HG03439 (cell line): ENCODE measurements around the gene GJC2.
"Not testable (repeated sequence)": the region's sequence is repeated elsewhere in the genome, so short reads cannot be mapped to it uniquely, and the experiment has no call there.

Experiments used
- ATAC-seq: cut with Tn5 transposase; IDR thresholded peaks from one replicate; pipeline ENCODE4 v1.9.1; 2021; ENCODE audit warnings: mild to moderate bottlenecking, moderate library complexity; ENCODE audit not compliant: unreplicated experiment

Gene GJC2

DNA sequence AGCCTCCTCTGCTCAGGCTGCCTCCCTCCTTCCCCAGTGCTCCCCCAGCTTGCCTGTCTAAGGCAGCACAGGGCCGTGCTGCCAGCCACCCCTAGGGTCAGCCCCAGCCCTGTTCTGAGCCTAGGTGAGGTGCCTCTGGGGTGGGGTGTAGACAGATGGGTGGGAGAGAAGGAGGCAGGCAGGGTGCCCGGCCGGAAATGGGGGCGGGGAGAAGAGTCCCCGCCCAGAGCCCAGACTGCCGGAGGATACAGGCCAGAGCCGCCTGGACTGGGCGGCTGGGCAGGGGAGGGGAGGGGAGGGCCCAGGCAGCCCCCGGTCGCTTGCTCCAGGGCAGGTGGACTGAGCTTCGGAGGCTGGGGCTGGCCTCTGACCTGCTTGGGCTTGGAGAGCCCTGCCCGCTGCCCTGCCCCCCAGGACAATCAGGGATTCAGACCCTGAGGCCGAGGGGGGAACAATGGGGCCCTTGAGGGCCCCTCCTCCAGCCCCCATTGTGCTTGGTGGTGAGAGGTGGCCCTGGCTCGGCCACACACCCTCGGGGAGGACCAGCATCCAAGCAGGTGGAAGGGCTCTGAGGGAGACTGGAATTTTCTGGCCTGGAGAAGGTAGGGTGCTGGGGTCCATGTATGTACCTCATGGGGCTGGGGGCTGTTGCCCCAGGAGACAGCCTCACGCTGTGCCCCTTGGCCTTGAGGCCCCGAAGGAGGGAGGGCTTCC lies at the start of gene GJC2:
TSS of gene GJC2 (plus strand) at position 525 of the 714 bp plus-strand sequence. CDS start 7,829 bp downstream, outside the sequence.
- ATAC-seq, result no peak

GRCh38 chr1:228100822-228101613 lies 48.7 kb upstream of the GJC2 start:
- no peak for ATAC-seq

DNA sequence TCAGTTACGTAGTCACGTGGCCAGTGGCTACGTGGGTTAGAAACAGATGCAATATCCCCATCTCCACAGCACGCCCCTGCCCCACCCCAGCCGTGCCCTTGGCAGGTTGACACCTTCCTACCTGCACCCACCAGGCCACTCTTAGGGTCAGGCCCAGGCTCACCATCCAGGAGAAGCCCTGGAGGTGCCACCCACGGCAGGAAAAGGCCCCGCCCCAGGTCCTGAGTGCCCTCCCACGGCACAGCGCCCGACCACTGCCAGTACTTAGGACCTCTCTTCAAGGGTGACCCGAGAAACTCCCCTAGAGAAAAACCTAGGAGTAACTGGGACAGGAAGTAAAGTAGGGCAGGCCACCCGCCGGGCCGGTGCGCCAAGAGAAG lies 48.1 kb upstream of the GJC2 start:
- peak; percentile 0 for ATAC-seq

DNA sequence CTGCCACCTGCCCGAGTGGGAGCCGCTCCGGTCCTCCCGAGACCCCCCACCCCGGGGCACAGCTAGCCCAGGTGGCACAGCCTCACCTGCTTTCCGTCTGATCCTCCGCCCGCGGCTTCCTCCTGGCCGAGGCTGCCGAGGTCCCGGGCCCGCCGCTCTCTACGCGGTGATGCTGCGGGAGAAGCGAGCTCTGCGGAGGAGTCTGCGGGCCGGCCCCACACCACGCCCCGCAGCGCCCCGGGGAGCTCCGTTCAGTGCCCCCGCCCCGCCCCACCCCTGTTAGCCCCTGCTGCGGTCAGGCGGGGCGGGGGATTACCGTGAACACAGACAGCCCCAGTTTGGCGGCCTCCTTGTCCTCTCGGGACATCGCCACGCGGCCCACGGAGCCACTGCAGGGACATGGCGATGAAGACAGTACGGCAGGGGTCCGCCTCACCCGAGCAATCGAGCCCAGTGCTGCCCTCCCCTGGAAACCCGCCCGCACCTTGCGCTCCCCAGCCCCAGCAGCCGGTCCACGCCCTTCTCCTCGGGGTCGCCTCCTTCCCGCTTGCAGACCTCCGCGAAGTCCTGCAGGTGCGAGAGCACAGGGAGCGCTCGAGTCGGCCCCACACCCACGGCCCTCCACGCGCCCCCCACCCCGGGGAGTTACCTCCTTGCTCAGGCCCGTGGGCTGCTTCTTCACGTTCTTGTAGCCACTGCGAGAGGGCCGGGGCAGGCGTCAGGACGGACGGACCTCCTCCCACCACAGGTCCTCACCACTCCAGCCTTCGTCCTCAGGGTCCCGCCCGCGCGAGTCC lies 47.5 kb upstream of the GJC2 start:
- ATAC-seq, result peak; percentile 14

GRCh38 chr1:228102791-228103620 lies 46.7 kb upstream of the GJC2 start, which contains the start of gene C1orf35:
Gene C1orf35, minus strand, starts transcription at chr1:228103325. Its CDS starts 98 bp downstream, at chr1:228103227.
- ATAC-seq, result peak; percentile 59

- no peak for ATAC-seq
Observed at GRCh38 chr1:228104526-228105269, 45.0 kb upstream of the GJC2 start.

GRCh38 chr1:228105270-228105995 lies 44.3 kb upstream of the GJC2 start:
- no peak for ATAC-seq

- ATAC-seq, result no peak
Observed at GRCh38 chr1:228105996-228106799, 43.5 kb upstream of the GJC2 start.

GRCh38 chr1:228106800-228107054 lies 43.0 kb upstream of the GJC2 start:
- ATAC-seq, result no peak

DNA sequence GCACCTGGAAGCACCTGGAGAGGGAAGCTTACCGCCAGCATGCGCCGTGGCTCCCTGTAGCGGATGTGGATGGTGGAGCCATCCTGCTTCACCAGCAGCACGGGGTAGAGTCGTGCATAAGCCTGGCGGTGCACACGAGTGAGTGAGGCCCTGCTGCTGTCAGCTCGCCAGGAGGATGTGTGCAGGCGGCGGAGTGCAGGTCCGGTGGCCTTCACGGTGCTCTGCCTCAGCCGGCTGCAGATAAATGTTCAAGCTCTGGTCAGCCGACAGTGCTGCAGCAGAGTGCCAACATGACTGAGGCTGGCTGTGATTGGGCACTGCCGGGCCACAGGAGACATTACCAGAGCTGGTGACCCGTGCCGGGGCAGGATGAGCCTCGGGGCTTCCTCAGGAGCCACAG lies 42.1 kb upstream of the GJC2 start:
- no peak for ATAC-seq

DNA sequence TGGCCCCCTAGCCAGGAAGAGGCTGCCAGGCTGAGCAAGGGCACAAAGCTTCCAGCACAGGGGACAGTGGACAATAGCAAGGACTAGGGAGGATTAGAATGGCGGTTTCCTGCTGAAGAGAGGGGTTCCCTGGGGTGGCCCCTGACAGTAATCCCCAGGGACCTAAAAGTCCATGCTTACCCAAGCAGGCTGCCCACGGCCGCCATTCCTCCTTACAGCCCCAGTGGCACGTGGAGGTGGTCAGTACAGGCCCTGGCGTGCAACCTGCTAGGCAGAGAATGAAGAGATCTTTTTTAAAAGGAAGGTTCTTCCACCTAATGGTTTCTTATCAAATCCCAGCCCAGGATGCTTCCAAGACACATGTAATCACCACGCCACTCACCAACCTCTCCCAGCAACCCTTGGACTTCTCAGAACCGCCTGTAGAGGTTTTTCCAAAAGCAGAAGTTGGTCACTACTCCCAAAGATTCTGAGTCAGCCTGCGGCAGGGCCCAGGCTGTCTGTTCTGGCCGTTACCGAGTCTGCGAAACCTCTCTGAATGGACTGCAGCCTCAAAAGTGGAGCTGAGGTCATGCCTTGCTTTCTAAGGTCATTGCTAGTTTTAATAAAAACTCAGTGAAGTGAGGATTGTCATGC lies 41.6 kb upstream of the GJC2 start:
- no peak for ATAC-seq

- ATAC-seq, result peak; percentile 2
Observed at GRCh38 chr1:228108742-228109072, 41.0 kb upstream of the GJC2 start.

- peak; percentile 88 for ATAC-seq
Observed at GRCh38 chr1:228109073-228109961, 40.4 kb upstream of the GJC2 start, which contains the start of gene MRPL55. Gene MRPL55, minus strand, starts transcription at chr1:228109299. Its CDS starts 1,039 bp downstream, at chr1:228108260.

DNA sequence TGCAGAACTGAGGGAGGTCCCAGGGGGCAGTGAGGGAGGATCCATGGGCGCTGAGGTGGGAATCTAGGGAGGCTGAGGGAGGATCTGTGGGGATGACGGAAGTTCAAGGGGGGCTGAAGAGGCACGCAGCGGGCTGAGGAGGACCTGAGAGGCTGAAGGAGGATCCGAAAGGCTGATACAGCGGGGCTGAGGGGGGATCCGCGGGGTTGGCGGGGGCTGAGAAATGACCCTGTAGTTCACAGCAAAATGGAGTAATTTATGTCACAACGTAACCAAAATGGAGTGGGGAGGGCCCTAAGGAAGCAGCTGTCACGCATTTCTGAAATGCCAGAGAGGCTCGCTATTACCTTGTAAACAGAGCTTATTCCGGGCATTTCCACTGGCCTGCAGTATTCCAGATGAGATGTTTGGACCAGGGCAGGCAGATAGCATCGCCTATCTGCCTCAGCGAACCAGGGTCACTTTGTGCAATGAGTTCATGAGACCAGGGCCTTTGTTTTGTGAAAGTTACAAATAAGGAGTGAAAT lies 39.7 kb upstream of the GJC2 start:
- ATAC-seq, result no peak

- no peak for ATAC-seq
Observed at GRCh38 chr1:228110556-228110955, 39.2 kb upstream of the GJC2 start.

GRCh38 chr1:228111315-228111714 lies 38.4 kb upstream of the GJC2 start:
- ATAC-seq, result not testable (repeated sequence)

DNA sequence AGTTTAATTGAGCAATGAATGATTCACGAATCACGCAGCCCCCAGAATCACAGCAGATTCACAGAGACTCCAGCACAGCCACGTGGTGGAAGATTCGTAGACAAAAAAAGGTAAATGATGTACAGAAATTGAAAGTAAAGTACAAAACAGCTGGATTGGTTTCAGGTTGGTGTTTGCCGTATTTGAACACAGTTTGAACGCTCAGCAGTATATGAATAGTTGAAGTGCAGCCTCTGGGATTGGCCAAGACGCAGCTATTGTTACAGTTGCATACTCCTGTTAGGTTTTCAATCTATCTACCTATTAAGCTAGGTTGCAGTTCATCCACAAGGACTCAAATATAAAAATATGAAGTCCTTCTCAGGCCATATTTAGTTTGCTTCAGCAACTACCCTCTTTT lies 37.6 kb upstream of the GJC2 start:
- ATAC-seq, result no peak
